NCI-H2196 treated with DMSO at 0.1 percent for 48 hours (cell line): ENCODE measurements around the gene NCOA7.

Experiments
- DNase-seq: peaks from one replicate; lab custom pipeline; 2025; ENCODE audit not compliant: unreplicated experiment; lab: John Stamatoyannopoulos, UW

NCOA7 gene, protein sequence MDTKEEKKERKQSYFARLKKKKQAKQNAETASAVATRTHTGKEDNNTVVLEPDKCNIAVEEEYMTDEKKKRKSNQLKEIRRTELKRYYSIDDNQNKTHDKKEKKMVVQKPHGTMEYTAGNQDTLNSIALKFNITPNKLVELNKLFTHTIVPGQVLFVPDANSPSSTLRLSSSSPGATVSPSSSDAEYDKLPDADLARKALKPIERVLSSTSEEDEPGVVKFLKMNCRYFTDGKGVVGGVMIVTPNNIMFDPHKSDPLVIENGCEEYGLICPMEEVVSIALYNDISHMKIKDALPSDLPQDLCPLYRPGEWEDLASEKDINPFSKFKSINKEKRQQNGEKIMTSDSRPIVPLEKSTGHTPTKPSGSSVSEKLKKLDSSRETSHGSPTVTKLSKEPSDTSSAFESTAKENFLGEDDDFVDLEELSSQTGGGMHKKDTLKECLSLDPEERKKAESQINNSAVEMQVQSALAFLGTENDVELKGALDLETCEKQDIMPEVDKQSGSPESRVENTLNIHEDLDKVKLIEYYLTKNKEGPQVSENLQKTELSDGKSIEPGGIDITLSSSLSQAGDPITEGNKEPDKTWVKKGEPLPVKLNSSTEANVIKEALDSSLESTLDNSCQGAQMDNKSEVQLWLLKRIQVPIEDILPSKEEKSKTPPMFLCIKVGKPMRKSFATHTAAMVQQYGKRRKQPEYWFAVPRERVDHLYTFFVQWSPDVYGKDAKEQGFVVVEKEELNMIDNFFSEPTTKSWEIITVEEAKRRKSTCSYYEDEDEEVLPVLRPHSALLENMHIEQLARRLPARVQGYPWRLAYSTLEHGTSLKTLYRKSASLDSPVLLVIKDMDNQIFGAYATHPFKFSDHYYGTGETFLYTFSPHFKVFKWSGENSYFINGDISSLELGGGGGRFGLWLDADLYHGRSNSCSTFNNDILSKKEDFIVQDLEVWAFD

DNA sequence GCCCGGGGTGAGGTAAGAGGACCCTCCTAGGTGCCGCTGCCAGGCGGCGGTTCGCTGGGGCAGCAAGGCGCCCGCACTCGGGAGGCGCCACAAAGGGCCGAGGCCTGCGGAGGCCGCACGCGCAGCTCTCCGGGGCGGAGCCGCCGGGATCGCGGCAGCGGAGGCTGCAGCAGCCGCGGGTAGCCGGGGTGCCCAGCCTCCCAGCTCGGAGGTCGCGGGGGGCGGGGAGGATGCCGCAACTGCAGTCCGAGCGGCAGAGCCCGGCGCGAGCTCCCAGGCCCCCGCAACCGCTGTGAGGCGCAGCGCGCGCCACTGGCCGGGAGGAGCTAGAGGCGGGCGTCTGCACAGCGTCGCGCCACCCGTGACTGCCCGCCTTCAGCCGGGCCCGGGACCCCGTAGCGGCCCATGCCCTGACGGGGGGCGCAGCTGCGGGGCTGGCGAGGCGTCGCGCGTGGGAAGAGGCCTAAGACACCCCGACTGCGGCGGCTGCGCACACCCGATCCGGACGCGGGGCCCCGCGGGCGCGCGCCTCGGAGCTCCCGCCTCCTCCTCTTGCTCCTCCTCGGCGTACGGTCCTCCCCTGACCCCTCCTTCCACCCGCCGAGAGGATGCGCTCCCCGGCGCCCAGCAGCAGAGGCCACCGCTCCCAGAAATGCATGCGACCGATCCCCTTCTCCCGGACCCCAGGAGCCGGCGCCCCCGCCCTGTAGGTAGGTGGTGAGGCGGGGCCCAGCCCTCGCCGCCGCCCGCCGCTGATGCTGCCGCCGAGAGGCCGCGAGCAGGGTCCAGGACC lies at the start of gene NCOA7:
Gene NCOA7 (plus strand): TSS at position 603 of the 793 bp plus-strand sequence. CDS start 24,395 bp downstream, outside the sequence.
- DNase-seq, result peak; percentile 48

DNA sequence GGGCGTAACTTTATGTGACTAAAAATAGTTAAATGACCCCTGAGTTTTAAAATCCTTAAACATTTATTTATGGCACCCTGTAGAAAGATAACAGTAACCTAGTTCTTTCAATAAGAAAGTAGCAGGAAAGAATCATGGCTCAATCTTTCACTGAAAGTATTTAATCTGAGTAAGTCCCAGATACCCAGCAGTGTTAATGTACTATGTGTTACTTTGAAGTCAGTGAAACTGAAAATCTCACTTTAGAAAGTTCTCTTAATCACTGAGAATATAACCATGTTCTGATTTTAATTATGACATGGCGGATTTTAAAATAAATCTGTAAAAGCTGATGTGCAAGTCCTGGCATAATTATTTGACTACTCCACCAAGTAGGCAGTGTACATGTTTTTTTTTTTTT lies 49.4 kb upstream of the NCOA7 start:
- no peak for DNase-seq

DNA sequence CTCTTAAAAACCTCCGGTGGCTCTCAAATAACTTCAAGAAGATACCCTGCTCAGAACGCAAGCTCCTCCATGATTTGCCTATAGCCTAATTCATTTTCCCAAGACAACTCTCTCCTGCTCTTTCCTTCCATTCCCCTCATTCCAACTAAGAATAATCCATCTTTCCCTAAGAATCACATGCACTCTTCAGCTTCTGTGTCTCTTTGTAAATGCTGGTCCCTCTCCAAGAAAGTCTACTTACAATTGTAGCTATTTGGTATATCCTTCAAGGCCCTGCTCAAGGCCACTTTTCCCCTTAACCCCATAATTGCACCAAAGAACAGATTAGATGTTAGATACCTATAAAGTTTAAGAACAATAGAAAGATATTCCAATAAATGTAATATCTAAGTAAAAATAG lies 48.7 kb upstream of the NCOA7 start:
- no peak for DNase-seq

DNA sequence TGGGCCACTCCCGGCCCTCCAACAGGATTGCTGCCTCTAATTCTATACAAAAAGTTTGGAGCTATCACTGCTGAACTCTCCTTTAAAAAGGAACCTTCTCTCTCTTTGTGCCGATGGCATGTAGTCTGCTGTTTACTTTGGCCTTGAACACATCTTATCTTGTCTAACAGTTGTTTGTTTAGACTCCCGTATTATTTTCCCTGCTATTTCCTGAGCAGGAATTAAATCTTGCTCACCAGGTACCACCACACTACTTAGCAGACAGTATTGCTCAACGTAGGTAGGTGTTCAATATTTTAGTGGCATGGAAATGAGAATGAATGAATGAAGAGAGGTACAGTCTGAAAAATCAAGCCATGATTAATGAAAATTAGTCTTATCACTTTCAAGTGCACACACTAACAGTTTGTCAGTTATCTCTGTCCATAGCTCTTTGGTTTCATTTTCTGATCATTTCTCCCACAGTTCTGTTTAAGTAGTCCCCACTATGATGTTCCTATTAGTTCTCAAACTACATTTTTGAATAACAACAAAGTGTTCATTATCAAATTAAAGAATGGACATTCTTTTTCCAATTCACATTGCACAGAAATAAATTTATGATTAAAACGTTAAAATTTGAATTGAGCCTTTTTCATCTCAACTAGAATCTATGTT lies 48.2 kb upstream of the NCOA7 start:
- DNase-seq, result peak; percentile 17

DNA sequence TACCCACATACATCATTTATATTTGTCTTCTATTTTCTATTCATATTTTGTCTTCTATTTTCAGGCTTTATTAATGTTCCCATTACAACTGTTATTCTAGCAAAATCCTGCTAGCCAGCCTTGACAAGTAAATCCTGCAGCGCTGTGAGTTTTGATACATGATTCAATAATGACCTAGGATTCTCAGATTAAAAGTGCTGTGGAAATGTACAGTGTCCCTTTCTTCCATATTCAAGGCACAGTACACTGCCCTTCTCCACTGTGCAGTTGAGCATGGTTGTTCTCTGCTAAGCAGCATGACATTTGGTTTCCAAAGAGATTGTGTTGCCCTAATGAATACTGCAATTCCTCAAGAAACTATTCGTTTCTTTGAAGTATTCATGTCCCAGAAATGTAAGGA lies 47.2 kb upstream of the NCOA7 start:
- no peak for DNase-seq

DNA sequence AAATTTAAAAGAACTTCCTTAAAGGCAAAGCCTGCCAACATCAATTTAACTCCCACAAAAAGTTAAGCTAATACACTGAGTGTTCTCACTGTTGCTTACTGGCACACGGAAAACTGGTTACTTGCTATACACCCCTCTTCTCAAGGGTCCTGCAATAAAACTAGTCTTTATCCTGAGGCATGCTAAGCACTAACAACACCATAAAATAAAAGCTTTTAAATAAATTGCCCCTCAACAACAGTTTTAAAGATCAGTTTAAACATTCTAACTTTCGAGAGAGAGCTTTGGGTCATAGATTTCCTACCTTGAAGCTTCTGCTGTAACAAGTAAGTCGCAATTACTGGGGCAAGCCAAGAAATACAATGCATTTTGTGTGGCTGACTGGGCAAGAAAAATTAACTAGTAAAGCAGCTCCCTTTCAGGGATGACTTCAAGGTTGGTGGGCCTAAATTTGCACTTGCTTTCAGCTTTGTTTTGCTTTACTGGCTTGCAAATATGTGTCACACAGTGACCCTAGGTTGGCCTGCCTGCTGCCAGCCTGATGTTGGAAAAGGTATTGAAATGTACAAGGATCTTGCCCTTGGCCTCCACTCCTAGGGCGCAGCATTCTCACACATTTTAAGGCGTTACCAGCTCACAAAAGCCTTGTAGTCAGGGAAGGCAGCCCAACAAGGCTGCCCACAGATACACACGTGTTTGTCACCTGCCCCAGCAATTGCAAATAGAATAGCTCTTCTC lies 45.3 kb upstream of the NCOA7 start:
- no peak for DNase-seq

DNA sequence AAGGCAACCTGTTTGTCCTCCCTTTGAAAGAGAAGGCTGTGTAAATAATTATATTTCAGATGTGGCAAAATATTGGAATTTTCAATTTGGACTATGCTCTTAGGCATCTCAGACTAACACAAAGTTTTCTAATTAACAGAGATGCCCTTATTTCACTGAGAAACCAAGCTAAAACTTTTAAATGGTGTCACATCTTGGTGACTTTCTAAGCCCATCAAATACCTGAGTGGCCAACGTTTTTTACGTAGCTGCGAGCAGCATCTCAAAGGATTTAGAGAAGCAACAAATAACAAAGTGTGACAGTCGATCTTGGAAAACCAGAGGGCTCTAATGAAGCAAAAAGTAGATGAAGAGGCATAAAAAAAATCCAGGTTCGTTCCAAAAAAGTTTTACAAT lies 44.7 kb upstream of the NCOA7 start:
- no peak for DNase-seq

DNA sequence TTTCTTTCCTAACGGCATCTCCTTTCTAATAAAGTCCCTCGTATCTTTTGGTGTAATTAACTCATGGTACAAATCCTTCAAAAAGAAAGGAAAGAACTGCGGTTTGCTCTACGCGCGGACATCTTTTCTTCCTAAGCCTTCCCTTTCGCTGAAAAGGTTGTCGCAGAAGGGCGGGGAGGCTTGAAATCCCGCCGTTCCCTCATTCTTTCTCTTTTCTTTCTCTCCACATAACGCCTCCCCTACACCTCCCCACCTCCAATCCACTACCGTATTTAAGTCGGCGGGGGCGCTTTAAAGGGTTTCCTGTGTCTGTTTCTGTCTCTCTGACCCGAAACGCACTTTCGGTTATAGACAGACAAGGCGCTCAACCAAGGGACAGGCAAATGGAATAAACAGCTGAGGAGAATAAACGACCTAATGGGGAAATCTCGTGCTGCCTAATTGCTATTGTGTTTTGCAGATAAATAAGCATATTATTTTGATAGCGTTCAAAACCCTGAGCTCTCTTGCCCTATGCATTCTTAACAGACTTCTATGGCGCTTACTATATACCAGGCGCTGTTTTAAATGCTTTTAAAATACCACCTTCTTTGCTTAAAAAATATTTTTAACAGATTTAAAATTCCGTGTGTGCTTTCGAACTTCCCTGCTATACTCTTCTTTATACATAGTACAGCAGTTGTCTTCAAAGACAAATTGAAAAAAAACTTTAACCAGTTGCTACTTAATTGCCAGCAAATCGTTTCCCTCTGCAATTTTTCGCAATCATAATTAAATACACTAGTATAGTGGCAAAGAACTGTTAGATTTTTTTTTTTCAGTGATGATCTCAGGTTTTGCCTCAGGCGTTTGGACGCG lies 43.8 kb upstream of the NCOA7 start:
- DNase-seq, result peak; percentile 52

DNA sequence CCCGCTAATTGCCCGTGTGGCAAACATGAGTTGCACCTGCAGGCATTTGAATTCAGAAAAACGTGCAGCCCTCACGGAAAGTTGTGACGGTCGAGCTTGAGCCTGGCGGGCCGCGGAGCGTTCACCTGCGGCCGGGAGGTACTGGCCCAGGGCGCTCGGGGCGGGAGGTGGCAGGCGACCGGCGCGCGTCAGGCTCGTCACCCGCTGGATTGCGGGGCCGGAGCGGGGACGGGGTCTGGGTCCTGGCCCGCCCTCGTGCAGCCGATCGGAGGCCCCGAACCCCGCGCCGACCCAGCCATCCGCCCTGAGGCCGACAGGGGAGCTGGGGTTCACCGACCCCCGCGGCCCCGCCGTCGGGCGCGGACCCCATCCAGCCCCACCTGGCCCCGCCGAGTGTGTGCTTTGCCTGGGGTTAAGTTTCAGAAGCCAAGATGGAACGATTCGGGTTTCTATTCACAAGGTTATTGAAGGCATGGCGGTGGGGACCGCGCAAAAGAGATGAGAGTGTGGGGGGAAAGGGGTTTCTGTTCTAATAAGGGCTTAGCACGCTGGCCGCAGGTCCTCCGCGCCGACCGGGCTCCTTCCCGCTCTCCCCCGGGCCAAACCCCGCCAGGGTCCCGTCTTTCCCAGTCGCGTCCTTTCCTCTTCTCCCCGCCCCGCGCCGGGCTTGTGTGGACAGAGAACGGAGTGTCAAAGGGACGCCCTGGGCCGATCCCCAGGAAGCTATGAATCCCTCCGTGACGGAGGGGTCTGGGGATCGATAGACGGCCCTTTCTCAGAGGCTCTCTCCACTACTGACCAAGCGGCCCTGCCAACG lies 43.0 kb upstream of the NCOA7 start:
- DNase-seq, result peak; percentile 17

DNA sequence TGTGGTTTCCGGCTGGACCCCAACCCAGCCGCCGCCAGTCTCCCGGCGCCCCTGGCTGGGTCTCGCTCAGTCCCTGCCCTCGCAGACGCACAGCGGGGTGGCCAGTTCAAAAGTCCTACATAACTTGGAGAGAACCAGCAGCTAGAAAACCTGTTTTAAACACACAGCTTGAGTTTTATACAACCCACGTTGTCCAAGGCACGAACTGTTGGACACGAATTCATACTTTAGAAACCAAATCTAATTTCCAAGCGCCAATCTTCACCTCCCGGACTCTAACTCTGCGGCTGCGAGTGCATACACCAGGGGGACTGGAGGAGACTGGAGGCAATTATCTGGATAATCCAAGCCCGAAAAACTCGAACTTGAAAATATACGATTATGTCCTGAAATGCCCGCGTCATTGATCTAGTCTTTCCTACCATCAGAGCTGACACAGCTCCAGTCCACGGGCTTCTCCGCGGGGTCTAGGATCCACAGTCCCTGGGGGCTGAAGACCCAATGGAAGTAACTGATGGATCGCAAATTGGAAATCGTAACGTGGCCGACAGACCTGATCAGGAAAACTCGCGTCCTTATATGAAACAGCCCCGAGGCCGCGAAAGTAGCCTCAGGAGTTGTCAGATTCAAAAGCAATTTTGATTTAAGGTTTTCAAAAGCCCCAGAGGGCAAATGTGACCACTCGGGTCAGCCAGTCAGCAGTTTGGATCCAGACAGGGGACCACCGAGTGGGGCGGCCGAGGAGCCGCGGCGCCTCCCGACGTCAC lies 42.2 kb upstream of the NCOA7 start:
- no peak for DNase-seq

DNA sequence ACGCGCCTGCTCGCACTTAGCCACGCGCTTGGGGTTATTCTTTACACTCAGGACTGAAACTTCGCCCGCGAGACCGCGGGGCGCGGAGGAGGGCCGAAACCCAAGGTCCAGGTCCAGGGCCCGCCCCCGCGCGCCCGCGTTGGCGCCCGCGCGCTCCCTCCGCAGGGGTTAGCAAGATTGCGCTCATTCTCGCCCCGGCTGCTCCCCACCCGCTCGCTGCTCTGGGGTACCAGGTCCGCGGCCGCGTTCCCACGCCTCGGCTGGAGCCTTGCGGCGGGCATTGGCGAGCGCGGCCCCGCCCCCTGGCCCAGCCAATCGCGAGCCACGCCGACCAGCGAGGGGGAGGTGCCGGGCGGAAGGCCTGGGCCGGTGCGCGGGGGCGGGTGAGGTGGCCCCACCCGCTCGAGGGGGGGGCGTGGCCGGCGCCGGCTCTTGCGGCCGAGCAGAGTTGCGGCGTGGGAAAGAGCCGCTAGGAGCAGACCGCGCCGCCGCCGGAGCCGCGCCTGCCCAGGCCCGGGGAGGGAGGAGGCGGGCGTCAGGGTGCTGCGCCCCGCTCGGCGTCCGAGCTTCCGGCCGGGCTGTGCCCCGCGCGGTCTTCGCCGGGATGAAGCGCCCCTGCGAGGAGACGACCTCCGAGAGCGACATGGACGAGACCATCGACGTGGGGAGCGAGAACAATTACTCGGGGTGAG lies 41.4 kb upstream of the NCOA7 start, which contains the start of gene HEY2:
Gene HEY2 (plus strand): TSS at position 460 of the 692 bp plus-strand sequence. CDS start 145 bp downstream, at position 605.
- peak; percentile 94 for DNase-seq

DNA sequence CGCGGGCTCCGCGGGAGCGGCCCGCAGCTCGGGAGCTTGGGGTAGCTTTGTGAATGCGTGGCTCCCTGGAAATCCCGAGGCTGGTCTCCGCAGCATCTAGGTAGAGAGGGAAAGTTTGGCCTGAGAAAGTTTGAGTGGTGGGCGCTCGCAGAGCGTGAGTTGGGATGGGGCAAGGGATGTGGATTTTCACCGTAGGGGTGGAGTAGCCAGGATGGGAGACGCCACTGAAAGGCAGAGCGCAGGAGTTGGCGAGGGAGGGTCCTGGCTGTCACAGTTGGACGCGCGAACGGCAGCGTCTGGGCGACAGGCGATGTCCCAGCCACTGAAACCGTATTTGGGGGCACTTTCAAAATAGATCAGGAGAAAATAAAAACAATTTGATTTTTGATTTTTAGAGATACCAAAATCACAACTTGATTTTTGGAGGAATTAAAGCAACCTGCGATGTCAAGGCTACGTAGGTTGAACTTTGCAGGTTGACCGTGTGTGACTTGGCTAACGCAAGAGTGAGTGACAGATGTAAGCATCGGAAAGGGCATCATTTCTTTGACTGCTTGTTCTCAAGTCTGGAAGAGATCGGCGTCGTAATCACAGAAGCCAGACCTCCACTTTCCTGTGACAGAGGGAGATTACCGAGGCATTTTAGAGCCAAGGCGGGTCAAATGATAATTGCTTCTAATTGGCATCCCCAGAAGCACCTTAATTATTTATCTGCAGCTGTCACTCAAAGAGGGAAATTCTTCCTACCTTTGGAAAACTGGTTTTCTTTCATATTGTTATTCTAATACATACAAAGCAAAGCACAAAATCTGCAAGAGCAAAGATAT lies 40.7 kb upstream of the NCOA7 start:
- no peak for DNase-seq

DNA sequence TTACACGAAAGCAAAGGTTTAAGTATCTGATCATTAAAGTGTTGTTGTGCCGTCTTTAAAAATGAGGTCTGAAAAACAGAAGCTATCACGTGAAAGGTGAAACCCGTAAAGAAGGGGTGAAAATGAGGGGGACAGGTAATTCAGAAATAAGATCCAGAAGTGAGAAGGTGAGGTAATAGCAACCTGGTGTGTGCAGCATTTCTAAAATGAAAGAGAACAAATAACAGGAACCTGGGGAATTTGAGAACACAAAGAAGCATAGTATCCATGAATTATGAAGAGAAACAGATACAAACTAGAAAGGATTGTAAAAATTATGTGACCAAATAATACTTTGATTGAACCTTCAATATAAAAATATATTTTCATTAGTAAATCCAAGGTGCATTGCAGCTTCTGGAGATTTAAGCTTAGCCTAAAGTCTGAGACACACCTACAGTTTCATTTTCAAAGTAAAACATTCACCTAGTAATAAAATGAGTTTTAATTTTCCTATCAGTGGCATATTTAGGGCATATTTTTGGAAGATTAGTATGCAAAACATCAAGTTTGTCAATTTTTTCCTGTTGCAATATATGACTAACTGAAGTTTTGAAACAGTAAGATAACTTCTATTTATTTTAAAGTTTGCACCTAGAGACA lies 39.9 kb upstream of the NCOA7 start:
- DNase-seq, result no peak

DNA sequence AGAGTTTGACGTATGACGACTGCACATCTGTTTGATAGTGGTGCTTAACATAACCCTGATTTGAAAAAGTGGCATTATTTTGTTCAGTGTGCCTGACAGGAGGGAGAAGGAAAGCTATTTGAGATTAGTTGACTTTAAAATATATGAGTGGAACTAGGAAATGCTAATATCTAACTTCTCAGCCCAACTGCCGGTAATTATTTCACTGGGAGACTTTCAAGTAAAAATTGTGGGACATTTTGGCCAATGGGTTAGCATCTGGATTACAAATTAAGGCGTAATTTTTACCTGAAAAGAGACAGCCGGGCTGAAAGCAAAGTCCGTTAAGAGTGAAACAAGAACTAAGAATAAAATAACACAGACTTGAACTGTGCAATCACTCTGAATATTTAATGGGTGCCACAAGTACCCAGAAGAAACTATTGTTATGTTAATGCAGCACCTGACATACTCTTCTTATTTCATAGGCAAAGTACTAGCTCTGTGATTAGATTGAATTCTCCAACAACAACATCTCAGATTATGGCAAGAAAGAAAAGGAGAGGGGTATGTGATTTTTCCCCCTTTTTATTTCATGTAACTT lies 39.3 kb upstream of the NCOA7 start:
- no peak for DNase-seq

DNA sequence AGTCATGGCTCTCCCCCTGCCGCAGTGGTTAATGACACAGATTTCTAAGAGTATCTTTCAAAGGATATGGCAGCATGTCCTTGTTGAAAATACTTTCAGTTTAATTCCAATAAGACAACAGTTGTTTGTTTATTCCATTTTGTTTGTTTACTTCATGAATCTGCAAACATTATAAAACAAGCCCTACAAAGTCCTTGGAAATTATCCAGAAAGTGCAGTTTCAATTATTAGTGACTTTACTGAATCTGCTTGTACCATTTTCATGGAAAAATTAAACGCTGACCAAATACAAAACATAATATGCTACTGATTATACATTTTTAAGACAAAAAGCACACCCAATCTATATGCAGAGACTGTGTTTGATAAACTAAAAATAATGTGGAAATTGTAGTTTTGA lies 38.0 kb upstream of the NCOA7 start:
- DNase-seq, result no peak
